Activated T-cell treated with anti-CD3 and anti-CD28 coated beads for 1 hour (primary cell): Measurements from ENCODE around the gene RAP1A.
"Not testable (repeated sequence)": the region's sequence is repeated elsewhere in the genome, so short reads cannot be mapped to it uniquely, and the experiment has no call there.

Experiments used
- DNase-seq: peaks from one replicate; pipeline ENCODE4 v3.0.0-alpha.2; 2020; ENCODE audit warnings: low read depth

RAP1A gene

GRCh38 chr1:111669268-111669667, 49.7 kb downstream of the RAP1A start:
- DNase-seq: no peak

- DNase-seq: no peak
Observed at GRCh38 chr1:111671852-111672251, 52.3 kb downstream of the RAP1A start.

GRCh38 chr1:111672331-111672730, 52.7 kb downstream of the RAP1A start:
- DNase-seq: no peak

- no peak for DNase-seq
Observed at GRCh38 chr1:111677604-111678003, 58.0 kb downstream of the RAP1A start.

- DNase-seq: no peak
Observed at GRCh38 chr1:111679541-111679940, 60.0 kb downstream of the RAP1A start.

- not testable (repeated sequence) for DNase-seq
Observed at GRCh38 chr1:111680212-111680800, 60.7 kb downstream of the RAP1A start.

GRCh38 chr1:111685293-111686153, 65.9 kb downstream of the RAP1A start:
- not testable (repeated sequence) for DNase-seq

GRCh38 chr1:111690306-111690617, 70.7 kb downstream of the RAP1A start:
- no peak for DNase-seq

GRCh38 chr1:111691886-111692285, 72.3 kb downstream of the RAP1A start:
- DNase-seq: no peak

- DNase-seq: no peak
Observed at GRCh38 chr1:111695801-111696200, 76.2 kb downstream of the RAP1A start.

GRCh38 chr1:111696330-111696729, 76.7 kb downstream of the RAP1A start:
- no peak for DNase-seq

- DNase-seq: no peak
Observed at GRCh38 chr1:111699268-111699667, 79.7 kb downstream of the RAP1A start.

GRCh38 chr1:111702504-111703050, 83.0 kb downstream of the RAP1A start:
- no peak for DNase-seq

GRCh38 chr1:111704240-111704639, 84.7 kb downstream of the RAP1A start:
- no peak for DNase-seq

- DNase-seq: no peak
Observed at GRCh38 chr1:111704776-111705175, 85.2 kb downstream of the RAP1A start.

GRCh38 chr1:111705841-111706240, 86.3 kb downstream of the RAP1A start:
- no peak for DNase-seq

GRCh38 chr1:111706921-111707320, 87.3 kb downstream of the RAP1A start:
- no peak for DNase-seq

- no peak for DNase-seq
Observed at GRCh38 chr1:111707906-111708305, 88.3 kb downstream of the RAP1A start.

GRCh38 chr1:111709986-111710385, 90.4 kb downstream of the RAP1A start:
- no peak for DNase-seq

- DNase-seq: no peak
Observed at GRCh38 chr1:111716333-111716732, 96.7 kb downstream of the RAP1A start.

- no peak for DNase-seq
Observed at GRCh38 chr1:111717450-111717849, 97.9 kb downstream of the RAP1A start.

GRCh38 chr1:111719135-111719534, 99.5 kb downstream of the RAP1A start:
- no peak for DNase-seq

GRCh38 chr1:111719674-111720132, 100.1 kb downstream of the RAP1A start:
- no peak for DNase-seq
